GM23338 (cell line): ENCODE data around the gene RAD51AP1. TPM values are rescaled to one million over a fixed set of nuclear protein-coding genes. Genes with fewer than 3 reads are reported as not detected.

Experiments
- ATAC-seq: fragments of 200-7000 bp; cut with Tn5 transposase; 3 replicates; pipeline ENCODE4 v1.9.1; 2020
- DNase-seq: peaks from one replicate; pipeline ENCODE4 v3.0.0-alpha.2; 2015; ENCODE audit warnings: low spot score
- H2AFZ ChIP-seq: fragments of 200-600 bp; sonication (generic); 2 replicates; pipeline ENCODE4 v1.8.0; 2016; ENCODE audit warnings: antibody characterized with exemption, mild to moderate bottlenecking, moderate library complexity
- H3F3A ChIP-seq: fragments of 200-600 bp; sonication (generic); replicated peaks from 2 replicates; pipeline ENCODE4 v1.8.0; 2017; ENCODE audit warnings: antibody characterized with exemption, mixed run types, low read depth
- H3K27ac ChIP-seq: fragments of 200-600 bp; sonication (generic); 2 replicates; pipeline ENCODE4 v1.6.1; 2016; ENCODE audit warnings: low read depth
- H3K27me3 ChIP-seq: fragments of 200-600 bp; sonication (generic); 2 replicates; pipeline ENCODE4 v1.8.0; 2016; ENCODE audit warnings: mild to moderate bottlenecking, mixed run types, moderate library complexity; ENCODE audit not compliant: insufficient read depth
- H3K36me3 ChIP-seq: fragments of 200-600 bp; sonication (generic); 2 replicates; pipeline ENCODE4 v1.8.0; 2016; ENCODE audit warnings: mild to moderate bottlenecking; ENCODE audit not compliant: insufficient read depth
- H3K4me1 ChIP-seq: fragments of 200-600 bp; sonication (generic); 2 replicates; pipeline ENCODE4 v1.8.0; 2016; ENCODE audit warnings: mild to moderate bottlenecking, moderate library complexity; ENCODE audit not compliant: insufficient read depth
- H3K4me2 ChIP-seq: fragments of 200-600 bp; sonication (generic); 2 replicates; pipeline ENCODE4 v1.7.1; 2017; ENCODE audit warnings: mixed run types
- H3K4me3 ChIP-seq: fragments of 200-600 bp; sonication (generic); 2 replicates; pipeline ENCODE4 v1.6.1; 2016; ENCODE audit warnings: mixed run types
- H3K79me2 ChIP-seq: fragments of 200-600 bp; sonication (generic); replicated peaks from 2 replicates; pipeline ENCODE4 v1.8.0; 2017; ENCODE audit warnings: mild to moderate bottlenecking; ENCODE audit not compliant: insufficient read depth
- H3K9me2 ChIP-seq: fragments of 200-600 bp; sonication (generic); 2 replicates; pipeline ENCODE4 v1.8.0; 2017; ENCODE audit not compliant: insufficient read depth
- H4K20me1 ChIP-seq: fragments of 200-600 bp; sonication (generic); replicated peaks from 2 replicates; pipeline ENCODE4 v1.8.0; 2017; ENCODE audit warnings: mild to moderate bottlenecking; ENCODE audit not compliant: insufficient read depth
- H3K27ac Mint-ChIP-seq: 2 replicates; pipeline ENCODE4 v1.8.0; 2020; ENCODE audit warnings: inconsistent platforms, mild to moderate bottlenecking, moderate library complexity, mixed read lengths
- H3K27me3 Mint-ChIP-seq: 3 replicates; pipeline ENCODE4 v1.8.0; 2022; ENCODE audit warnings: low read depth, mild to moderate bottlenecking, moderate library complexity, mixed read lengths, inconsistent platforms; ENCODE audit not compliant: insufficient read depth, poor library complexity
- H3K36me3 Mint-ChIP-seq: 3 replicates; pipeline ENCODE4 v1.8.0; 2021; ENCODE audit warnings: low read depth, mild to moderate bottlenecking, inconsistent platforms, moderate library complexity, mixed read lengths
- H3K4me1 Mint-ChIP-seq: 3 replicates; pipeline ENCODE4 v1.8.0; 2020; ENCODE audit warnings: mild to moderate bottlenecking, inconsistent platforms, mixed read lengths
- H3K4me3 Mint-ChIP-seq: 3 replicates; pipeline ENCODE4 v1.8.0; 2021; ENCODE audit warnings: moderate library complexity, mild to moderate bottlenecking, inconsistent platforms, mixed read lengths
- H3K9me3 Mint-ChIP-seq: 3 replicates; pipeline ENCODE4 v1.8.0; 2020; ENCODE audit warnings: moderate library complexity, mild to moderate bottlenecking, inconsistent platforms, mixed read lengths
- CREB1 ChIP-seq: fragments of 250-450 bp; sonication (Bioruptor Pico); IDR thresholded peaks from 2 replicates; pipeline ENCODE4 v1.5.0; 2020; ENCODE audit warnings: low read depth, mild to moderate bottlenecking, moderate library complexity
- EZH2 ChIP-seq: fragments of 200-600 bp; sonication (generic); IDR thresholded peaks from one replicate; pipeline ENCODE4 v1.8.0; 2017; ENCODE audit warnings: antibody characterized with exemption, mild to moderate bottlenecking, low read depth; ENCODE audit not compliant: unreplicated experiment
- EZH2phosphoT487 ChIP-seq: fragments of 200-600 bp; sonication (generic); IDR thresholded peaks from one replicate; pipeline ENCODE4 v1.8.1; 2018; ENCODE audit warnings: antibody characterized with exemption; ENCODE audit not compliant: unreplicated experiment
- JUNB ChIP-seq: IDR thresholded peaks from one replicate; pipeline ENCODE4 v1.6.1; 2016; ENCODE audit warnings: antibody characterized with exemption; ENCODE audit not compliant: unreplicated experiment
- NANOG ChIP-seq: IDR thresholded peaks from 2 replicates; pipeline ENCODE4 v1.6.1; 2016; ENCODE audit warnings: antibody characterized with exemption, borderline replicate concordance
- POLR2AphosphoS5 ChIP-seq: IDR thresholded peaks from 2 replicates; pipeline ENCODE4 v1.6.1; 2016; ENCODE audit warnings: antibody characterized with exemption, low read depth
- STAT1 ChIP-seq: IDR thresholded peaks from one replicate; pipeline ENCODE4 v1.6.1; 2016; ENCODE audit warnings: antibody characterized with exemption; ENCODE audit not compliant: unreplicated experiment
- ZNF114 ChIP-seq: fragments of 250-450 bp; sonication (Bioruptor Pico); IDR thresholded peaks from 2 replicates; pipeline ENCODE4 v1.5.0; 2020; ENCODE audit warnings: mild to moderate bottlenecking, moderate library complexity
- ZNF331 ChIP-seq: fragments of 250-450 bp; sonication (Bioruptor Pico); IDR thresholded peaks from 2 replicates; pipeline ENCODE4 v1.5.0; 2020; ENCODE audit warnings: low read depth, mild to moderate bottlenecking, moderate library complexity
- ZNF462 ChIP-seq: fragments of 250-450 bp; sonication (Bioruptor Pico); IDR thresholded peaks from 2 replicates; pipeline ENCODE4 v1.5.0; 2020; ENCODE audit warnings: mild to moderate bottlenecking, moderate library complexity
- polyA plus RNA-seq: library from polyadenylated mRNA; unstranded; fragments of >200 nt; fragmentation: Nextera tagmentation; extraction: Ambion mirVana; gene quantifications from 2 replicates; pipeline ENCODE4 v1.2.1, GENCODE V29; 2016
- total RNA-seq: library from RNA; depleted of rRNA; stranded (reverse); fragments of >200 nt; shearing (Covaris generic); gene quantifications from 2 replicates; pipeline ENCODE4 v1.2.3, GENCODE V29; 2014
- TF ChIP-seq, protein P1 (sequence below): IDR thresholded peaks from one replicate; pipeline ENCODE4 v1.6.1; 2018; ENCODE audit warnings: antibody characterized with exemption; ENCODE audit not compliant: unreplicated experiment
- TF ChIP-seq, protein P2 (sequence below): IDR thresholded peaks from 2 replicates; pipeline ENCODE4 v1.6.1; 2016; ENCODE audit warnings: antibody characterized with exemption
- TF ChIP-seq, protein P3 (sequence below), 2 experiments: fragments of 200-600 bp in 1 of 2; sonication (generic) in 1 of 2; conservative IDR thresholded peaks; 2 replicates each; pipeline versions ENCODE4 v1.5.1 to v1.6.1; 2016 to 2017; ENCODE audit warnings: antibody characterized with exemption in 2 of 2, low read depth in 2 of 2, mild to moderate bottlenecking in 2 of 2, moderate library complexity in 1 of 2

Gene RAD51AP1
- total and polyA plus RNA-seq, 2 experiments from 2014 or later = 75.2 to 119 TPM

GRCh38 chr12:4584281-4584680 lies 45.6 kb downstream of the RAD51AP1 start:
- Mint-ChIP-seq H3K9me3 (no peaks in the 10 kb centered on the region), H3K4me1 (peaks cover 13% of the 10 kb centered on the region), H3K36me3 (no peaks in the 10 kb centered on the region), H3K27ac (no peak overlapping the region), H3K27me3 (peaks cover 1% of the 10 kb centered on the region), H3K4me3 (no peak overlapping the region)
- DNase-seq = peak; percentile 38
- no peaks in the 10 kb centered on the region for H3K36me3 ChIP-seq
- H3K4me3 ChIP-seq = no peak overlapping the region
- TF ChIP-seq, protein P1, sequence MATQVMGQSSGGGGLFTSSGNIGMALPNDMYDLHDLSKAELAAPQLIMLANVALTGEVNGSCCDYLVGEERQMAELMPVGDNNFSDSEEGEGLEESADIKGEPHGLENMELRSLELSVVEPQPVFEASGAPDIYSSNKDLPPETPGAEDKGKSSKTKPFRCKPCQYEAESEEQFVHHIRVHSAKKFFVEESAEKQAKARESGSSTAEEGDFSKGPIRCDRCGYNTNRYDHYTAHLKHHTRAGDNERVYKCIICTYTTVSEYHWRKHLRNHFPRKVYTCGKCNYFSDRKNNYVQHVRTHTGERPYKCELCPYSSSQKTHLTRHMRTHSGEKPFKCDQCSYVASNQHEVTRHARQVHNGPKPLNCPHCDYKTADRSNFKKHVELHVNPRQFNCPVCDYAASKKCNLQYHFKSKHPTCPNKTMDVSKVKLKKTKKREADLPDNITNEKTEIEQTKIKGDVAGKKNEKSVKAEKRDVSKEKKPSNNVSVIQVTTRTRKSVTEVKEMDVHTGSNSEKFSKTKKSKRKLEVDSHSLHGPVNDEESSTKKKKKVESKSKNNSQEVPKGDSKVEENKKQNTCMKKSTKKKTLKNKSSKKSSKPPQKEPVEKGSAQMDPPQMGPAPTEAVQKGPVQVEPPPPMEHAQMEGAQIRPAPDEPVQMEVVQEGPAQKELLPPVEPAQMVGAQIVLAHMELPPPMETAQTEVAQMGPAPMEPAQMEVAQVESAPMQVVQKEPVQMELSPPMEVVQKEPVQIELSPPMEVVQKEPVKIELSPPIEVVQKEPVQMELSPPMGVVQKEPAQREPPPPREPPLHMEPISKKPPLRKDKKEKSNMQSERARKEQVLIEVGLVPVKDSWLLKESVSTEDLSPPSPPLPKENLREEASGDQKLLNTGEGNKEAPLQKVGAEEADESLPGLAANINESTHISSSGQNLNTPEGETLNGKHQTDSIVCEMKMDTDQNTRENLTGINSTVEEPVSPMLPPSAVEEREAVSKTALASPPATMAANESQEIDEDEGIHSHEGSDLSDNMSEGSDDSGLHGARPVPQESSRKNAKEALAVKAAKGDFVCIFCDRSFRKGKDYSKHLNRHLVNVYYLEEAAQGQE = no peak
- TF ChIP-seq NANOG (no peak), ZNF331 (CRISPR knock-in tag) (no peak), EZH2 (no peak), ZNF114 (CRISPR knock-in tag) (no peak), STAT1 (no peak), ZNF462 (CRISPR knock-in tag) (no peak), JUNB (no peak), EZH2phosphoT487 (no peak), CREB1 (no peak), POLR2AphosphoS5 (no peak)
- TF ChIP-seq, protein P2, sequence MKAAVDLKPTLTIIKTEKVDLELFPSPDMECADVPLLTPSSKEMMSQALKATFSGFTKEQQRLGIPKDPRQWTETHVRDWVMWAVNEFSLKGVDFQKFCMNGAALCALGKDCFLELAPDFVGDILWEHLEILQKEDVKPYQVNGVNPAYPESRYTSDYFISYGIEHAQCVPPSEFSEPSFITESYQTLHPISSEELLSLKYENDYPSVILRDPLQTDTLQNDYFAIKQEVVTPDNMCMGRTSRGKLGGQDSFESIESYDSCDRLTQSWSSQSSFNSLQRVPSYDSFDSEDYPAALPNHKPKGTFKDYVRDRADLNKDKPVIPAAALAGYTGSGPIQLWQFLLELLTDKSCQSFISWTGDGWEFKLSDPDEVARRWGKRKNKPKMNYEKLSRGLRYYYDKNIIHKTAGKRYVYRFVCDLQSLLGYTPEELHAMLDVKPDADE = no peak
- TF ChIP-seq, protein P3, sequence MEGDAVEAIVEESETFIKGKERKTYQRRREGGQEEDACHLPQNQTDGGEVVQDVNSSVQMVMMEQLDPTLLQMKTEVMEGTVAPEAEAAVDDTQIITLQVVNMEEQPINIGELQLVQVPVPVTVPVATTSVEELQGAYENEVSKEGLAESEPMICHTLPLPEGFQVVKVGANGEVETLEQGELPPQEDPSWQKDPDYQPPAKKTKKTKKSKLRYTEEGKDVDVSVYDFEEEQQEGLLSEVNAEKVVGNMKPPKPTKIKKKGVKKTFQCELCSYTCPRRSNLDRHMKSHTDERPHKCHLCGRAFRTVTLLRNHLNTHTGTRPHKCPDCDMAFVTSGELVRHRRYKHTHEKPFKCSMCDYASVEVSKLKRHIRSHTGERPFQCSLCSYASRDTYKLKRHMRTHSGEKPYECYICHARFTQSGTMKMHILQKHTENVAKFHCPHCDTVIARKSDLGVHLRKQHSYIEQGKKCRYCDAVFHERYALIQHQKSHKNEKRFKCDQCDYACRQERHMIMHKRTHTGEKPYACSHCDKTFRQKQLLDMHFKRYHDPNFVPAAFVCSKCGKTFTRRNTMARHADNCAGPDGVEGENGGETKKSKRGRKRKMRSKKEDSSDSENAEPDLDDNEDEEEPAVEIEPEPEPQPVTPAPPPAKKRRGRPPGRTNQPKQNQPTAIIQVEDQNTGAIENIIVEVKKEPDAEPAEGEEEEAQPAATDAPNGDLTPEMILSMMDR (conservative IDR thresholded peaks at IDR 0.05; ENCODE audit: low read depth in 2 of 2) = no peak
- 0 out of 2 replicates have a peak overlapping the region, but pooled peaks have one; percentile 59 for H2AFZ ChIP-seq
- no peak overlapping the region for H3K27ac ChIP-seq
- H3K4me2 ChIP-seq = no peak overlapping the region; the same call in 1 of the 2 replicates
- H4K20me1 ChIP-seq = no peaks in the 10 kb centered on the region
- peaks cover 14% of the 10 kb centered on the region; the same call in 1 of the 2 replicates for H3K4me1 ChIP-seq
- H3K79me2 ChIP-seq = no peaks in the 10 kb centered on the region
- no peak for ATAC-seq
- no peaks in the 10 kb centered on the region for H3F3A ChIP-seq
- no peaks in the 10 kb centered on the region for H3K27me3 ChIP-seq
- no peaks in the 10 kb centered on the region for H3K9me2 ChIP-seq
